Upper lobe of right lung (tissue), 1 donor: ENCODE data around the gene SPATA17. TPM values are rescaled to one million over a fixed set of nuclear protein-coding genes. Genes with fewer than 3 reads are reported as not detected.
A peak's percentile ranks its signal among the peaks of the same experiment; 100 is the strongest.

Experiments used
- ATAC-seq: fragments of 200-7000 bp; cut with Tn5 transposase; one replicate; pipeline ENCODE4 v1.9.1; 2020; ENCODE audit warnings: mild to moderate bottlenecking, moderate library complexity
- DNase-seq: peaks from one replicate; pipeline ENCODE4 v3.0.0-alpha.2; 2020
- H3K27ac ChIP-seq: fragments of 200-600 bp; one replicate; pipeline ENCODE4 v1.8.0; 2022
- H3K27me3 ChIP-seq: fragments of 200-600 bp; one replicate; pipeline ENCODE4 v1.8.0; 2022; ENCODE audit warnings: mild to moderate bottlenecking
- H3K36me3 ChIP-seq: fragments of 200-600 bp; one replicate; pipeline ENCODE4 v1.8.0; 2022
- H3K4me1 ChIP-seq: fragments of 200-600 bp; one replicate; pipeline ENCODE4 v1.8.0; 2022
- H3K4me3 ChIP-seq: fragments of 200-600 bp; one replicate; pipeline ENCODE4 v1.8.0; 2022; ENCODE audit warnings: mild to moderate bottlenecking
- H3K9me3 ChIP-seq: fragments of 200-600 bp; one replicate; pipeline ENCODE4 v1.8.0; 2022
- intact Hi-C: fragments of 100-400 bp; cut with DNase I; formaldehyde crosslinking; loops from one replicate; pipeline ENCODE4 v1.11.0; 2022
- total RNA-seq: library from RNA; stranded (reverse); fragmentation: NEBNext Ultra II Directional; extraction: Animal tissue kit (Norgen Biotek cat#: 25700); gene quantifications from one replicate; pipeline ENCODE4 v1.2.1, GENCODE V29; 2021
- TF ChIP-seq, protein P1 (sequence below): fragments of 200-600 bp; IDR thresholded peaks from one replicate; pipeline ENCODE4 v1.8.0; 2022; ENCODE audit warnings: antibody characterized with exemption
- donor health status: DM: no; HTN: yes; CAD: no; lungs with severe emphysema.

The SPATA17 gene
- total RNA-seq, 1 donor from 2014 or later = 0.26 TPM

DNA sequence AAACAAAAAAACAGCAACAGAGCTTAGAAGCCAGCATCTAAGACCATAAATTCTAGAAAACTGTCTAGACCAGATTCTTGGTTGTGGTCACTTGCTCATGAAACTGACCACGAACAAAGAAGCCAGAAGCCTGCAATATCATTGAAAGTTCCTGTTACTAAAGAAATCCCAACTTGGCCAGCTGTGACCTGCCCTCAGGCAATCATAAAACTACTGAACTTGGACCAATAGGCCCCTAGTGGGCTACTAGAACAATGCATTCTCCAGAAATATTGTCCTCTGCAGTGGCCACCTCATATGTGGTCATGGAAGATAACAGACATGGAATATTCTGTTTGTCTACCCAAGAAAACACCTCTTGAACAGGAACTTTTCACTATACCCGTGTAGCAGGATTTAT, 87.7 kb downstream of the SPATA17 start:
- intact Hi-C loops = no loop called here
- ATAC-seq = no peak
- Histone ChIP-seq H3K9me3 (no peaks in the 10 kb centered on the region), H3K4me3 (no peak overlapping the region), H3K4me1 (no peaks in the 10 kb centered on the region), H3K36me3 (no peaks in the 10 kb centered on the region), H3K27ac (no peak overlapping the region), H3K27me3 (no peaks in the 10 kb centered on the region)
- DNase-seq = no peak
- TF ChIP-seq, protein P1, sequence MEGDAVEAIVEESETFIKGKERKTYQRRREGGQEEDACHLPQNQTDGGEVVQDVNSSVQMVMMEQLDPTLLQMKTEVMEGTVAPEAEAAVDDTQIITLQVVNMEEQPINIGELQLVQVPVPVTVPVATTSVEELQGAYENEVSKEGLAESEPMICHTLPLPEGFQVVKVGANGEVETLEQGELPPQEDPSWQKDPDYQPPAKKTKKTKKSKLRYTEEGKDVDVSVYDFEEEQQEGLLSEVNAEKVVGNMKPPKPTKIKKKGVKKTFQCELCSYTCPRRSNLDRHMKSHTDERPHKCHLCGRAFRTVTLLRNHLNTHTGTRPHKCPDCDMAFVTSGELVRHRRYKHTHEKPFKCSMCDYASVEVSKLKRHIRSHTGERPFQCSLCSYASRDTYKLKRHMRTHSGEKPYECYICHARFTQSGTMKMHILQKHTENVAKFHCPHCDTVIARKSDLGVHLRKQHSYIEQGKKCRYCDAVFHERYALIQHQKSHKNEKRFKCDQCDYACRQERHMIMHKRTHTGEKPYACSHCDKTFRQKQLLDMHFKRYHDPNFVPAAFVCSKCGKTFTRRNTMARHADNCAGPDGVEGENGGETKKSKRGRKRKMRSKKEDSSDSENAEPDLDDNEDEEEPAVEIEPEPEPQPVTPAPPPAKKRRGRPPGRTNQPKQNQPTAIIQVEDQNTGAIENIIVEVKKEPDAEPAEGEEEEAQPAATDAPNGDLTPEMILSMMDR = no peak

GRCh38 chr1:217721692-217722091, 90.5 kb downstream of the SPATA17 start:
- DNase-seq (no peak), ATAC-seq (peak; percentile 55)
- intact Hi-C loops = no loop called here
- no peak overlapping the region for H3K4me3 ChIP-seq
- H3K4me1 ChIP-seq = no peaks in the 10 kb centered on the region
- no peaks in the 10 kb centered on the region for H3K9me3 ChIP-seq
- H3K27me3 ChIP-seq = no peaks in the 10 kb centered on the region
- no peaks in the 10 kb centered on the region for H3K36me3 ChIP-seq
- TF ChIP-seq, protein P1 = no peak
- no peak overlapping the region for H3K27ac ChIP-seq

GRCh38 chr1:217734973-217735372, 103.8 kb downstream of the SPATA17 start:
- Histone ChIP-seq H3K27me3 (no peaks in the 10 kb centered on the region), H3K4me3 (no peak overlapping the region), H3K36me3 (no peaks in the 10 kb centered on the region), H3K4me1 (no peaks in the 10 kb centered on the region), H3K9me3 (no peaks in the 10 kb centered on the region), H3K27ac (no peak overlapping the region)
- TF ChIP-seq, protein P1 = no peak
- ATAC-seq (no peak), DNase-seq (no peak)
- intact Hi-C loops = no loop called here

GRCh38 chr1:217747156-217747769, 116.1 kb downstream of the SPATA17 start:
- intact Hi-C loops = no loop called here
- Histone ChIP-seq H3K27me3 (no peaks in the 10 kb centered on the region), H3K9me3 (no peaks in the 10 kb centered on the region), H3K36me3 (no peaks in the 10 kb centered on the region), H3K27ac (no peak overlapping the region), H3K4me1 (no peaks in the 10 kb centered on the region), H3K4me3 (no peak overlapping the region)
- DNase-seq (no peak), ATAC-seq (no peak)
- TF ChIP-seq, protein P1 = peak; percentile 67

GRCh38 chr1:217769768-217770167, 138.6 kb downstream of the SPATA17 start:
- DNase-seq (no peak), ATAC-seq (no peak)
- no peaks in the 10 kb centered on the region for H3K4me1 ChIP-seq
- TF ChIP-seq, protein P1 = no peak
- H3K27ac ChIP-seq = no peak overlapping the region
- H3K4me3 ChIP-seq = no peak overlapping the region
- intact Hi-C loops = no loop called here
- H3K27me3 ChIP-seq = no peaks in the 10 kb centered on the region
- H3K9me3 ChIP-seq = no peaks in the 10 kb centered on the region
- no peaks in the 10 kb centered on the region for H3K36me3 ChIP-seq

DNA sequence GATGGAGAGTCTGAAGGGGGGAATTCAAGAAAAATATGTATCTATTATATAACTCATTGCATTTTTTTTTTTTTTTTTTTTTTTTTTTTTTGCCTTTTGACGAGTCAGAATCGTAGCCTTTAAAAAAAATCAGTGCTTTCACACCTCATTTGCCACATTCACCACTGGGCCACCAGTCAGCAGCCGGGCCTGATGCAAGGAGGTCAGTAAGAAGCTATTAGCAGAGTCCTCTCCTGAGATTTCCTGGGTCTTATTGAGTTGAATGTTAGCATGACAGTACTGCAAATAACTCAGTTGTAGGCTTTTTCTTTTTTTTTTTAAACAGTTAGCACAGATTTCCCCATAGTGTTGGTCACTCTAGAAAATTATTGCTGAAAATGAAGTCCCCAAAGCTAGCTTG, 139.8 kb downstream of the SPATA17 start:
- no peak overlapping the region for H3K27ac ChIP-seq
- no peak for DNase-seq
- no peak overlapping the region for H3K4me3 ChIP-seq
- intact Hi-C loops = no loop called here
- no peaks in the 10 kb centered on the region for H3K36me3 ChIP-seq
- no peaks in the 10 kb centered on the region for H3K4me1 ChIP-seq
- ATAC-seq = no peak
- H3K27me3 ChIP-seq = no peaks in the 10 kb centered on the region
- TF ChIP-seq, protein P1 = no peak
- no peaks in the 10 kb centered on the region for H3K9me3 ChIP-seq
